ENCODE data around the gene RBM4. TPM values are rescaled to one million over a fixed set of nuclear protein-coding genes. Genes with fewer than 3 reads are reported as not detected.
"Not testable (repeated sequence)": the region's sequence is repeated elsewhere in the genome, so short reads cannot be mapped to it uniquely, and the experiment has no call there.

RBM4 gene, protein sequence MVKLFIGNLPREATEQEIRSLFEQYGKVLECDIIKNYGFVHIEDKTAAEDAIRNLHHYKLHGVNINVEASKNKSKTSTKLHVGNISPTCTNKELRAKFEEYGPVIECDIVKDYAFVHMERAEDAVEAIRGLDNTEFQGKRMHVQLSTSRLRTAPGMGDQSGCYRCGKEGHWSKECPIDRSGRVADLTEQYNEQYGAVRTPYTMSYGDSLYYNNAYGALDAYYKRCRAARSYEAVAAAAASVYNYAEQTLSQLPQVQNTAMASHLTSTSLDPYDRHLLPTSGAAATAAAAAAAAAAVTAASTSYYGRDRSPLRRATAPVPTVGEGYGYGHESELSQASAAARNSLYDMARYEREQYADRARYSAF
- 131 TPM for polyA plus RNA-seq (2013, experiment 1 of 2; ENCODE audit: insufficient read length)
- polyA plus RNA-seq (2013, experiment 2 of 2; ENCODE audit: insufficient read length), result 94.1 TPM

DNA sequence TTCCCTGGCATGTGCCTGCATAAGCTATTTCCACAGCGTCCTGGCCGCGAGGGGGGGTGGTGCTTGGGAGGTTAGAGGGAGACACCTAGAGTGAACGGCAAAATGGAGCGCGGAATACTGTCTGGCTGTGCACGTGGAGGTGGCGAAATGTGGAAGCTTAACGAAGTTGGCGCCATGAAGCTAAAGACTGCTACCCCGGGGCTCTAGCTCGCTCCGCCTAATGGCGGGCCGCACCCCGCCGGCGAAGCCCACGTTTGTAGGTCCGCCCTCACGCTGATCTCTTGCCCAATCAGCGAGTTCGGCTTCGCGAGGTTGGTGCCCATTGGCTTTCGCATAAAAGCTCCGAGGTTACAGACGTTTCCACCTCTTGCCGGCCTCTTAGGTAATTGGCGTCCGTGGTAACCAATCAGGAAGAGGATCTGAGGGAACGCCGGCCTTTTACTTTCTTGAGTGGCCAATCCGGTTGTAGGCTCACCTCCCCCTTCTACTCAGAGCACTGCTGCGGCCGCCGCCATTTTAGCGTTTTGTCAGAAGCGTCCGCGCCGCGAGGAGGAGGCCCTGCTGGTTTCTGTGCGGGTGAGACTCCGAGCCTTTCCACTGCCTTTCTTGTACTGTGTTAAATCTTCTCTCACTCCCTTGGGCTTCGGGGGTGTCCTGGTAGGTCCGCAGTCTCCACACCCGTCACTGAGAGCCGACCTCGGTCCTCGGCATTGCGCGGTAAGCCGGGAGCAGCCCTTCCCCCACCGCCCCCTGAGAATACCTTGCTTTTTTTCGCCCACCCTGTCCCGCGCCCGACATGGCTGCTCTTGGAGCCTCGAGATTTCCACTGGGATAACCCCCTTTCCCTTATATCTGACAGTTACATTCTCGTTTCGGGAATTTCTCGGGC, at the start of gene RBM4:
Gene RBM4 (plus strand): TSS at position 527 of the 889 bp plus-strand sequence. CDS start 1,009 bp downstream, outside the sequence.
- DNase-seq, result peak; percentile 100

DNA sequence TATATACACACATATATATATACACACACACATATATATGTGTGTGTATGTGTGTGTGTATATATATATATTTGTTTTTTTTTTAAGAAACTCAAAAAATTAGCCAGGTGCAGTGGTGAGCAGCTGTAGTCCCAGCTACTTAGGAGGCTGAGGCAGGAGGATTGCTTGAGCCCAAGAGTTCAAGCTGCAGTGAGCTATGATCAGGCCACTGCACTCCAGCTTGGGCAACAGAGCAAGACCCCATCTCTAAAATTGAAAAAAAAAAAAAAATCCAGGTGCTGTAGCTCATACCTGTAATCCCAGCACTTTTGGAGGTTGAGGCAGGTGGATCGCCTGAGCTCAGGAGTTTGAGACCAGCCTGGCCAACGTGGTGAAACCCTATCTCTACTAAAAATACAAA, 49.2 kb upstream of the RBM4 start:
- DNase-seq, result not testable (repeated sequence)

DNA sequence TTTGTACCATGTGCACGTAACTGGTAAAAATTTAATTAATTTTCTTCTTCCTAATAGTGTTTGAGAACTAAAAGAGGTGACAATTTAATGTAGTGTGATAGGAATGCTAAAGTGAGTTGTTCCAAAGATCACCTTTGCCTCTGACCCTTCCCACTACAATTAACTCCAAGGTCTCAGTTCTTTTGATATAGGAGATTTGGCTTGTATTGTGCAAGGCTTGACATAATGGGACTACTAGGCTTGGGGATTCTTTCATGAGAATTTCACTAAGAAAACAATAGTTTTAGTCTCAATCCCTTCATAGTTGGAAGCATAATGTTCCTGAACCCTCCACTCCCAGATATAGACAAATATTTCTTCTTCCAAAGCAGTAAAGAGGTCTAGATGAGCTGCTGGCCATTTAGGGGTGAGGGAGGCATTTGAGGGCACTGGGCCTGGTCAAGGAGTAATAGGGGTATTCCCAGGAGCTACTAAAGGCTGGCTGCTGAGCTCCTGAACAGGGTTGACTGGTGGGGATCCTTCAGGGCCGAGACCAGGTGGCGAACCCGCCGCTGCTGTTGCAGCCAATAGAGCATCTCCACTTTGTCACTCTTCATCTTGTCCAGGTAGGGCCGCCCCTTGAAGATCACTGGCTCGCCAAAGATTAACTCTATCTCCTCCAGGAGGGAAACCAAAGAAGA, 48.4 kb upstream of the RBM4 start:
- no peak for DNase-seq

DNA sequence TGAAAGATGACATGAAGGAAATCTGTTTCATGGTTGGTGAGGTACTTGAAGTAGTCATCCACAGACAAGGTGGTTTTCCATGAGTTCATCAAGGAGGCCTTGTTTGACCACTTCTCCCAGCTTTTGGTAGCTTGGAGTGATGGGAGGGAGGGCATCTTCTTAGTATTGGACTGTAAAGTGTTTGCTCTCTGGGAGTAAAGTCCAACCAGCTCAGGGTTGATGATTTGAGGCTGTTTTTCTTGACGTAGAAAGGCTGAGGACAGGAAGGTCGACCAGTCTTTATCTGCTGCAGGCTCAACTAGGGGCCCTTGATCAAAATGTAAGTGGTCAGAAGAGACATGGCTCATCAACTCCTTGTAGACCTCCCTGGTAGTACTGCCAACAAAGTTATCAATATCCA, 47.3 kb upstream of the RBM4 start:
- no peak for DNase-seq

DNA sequence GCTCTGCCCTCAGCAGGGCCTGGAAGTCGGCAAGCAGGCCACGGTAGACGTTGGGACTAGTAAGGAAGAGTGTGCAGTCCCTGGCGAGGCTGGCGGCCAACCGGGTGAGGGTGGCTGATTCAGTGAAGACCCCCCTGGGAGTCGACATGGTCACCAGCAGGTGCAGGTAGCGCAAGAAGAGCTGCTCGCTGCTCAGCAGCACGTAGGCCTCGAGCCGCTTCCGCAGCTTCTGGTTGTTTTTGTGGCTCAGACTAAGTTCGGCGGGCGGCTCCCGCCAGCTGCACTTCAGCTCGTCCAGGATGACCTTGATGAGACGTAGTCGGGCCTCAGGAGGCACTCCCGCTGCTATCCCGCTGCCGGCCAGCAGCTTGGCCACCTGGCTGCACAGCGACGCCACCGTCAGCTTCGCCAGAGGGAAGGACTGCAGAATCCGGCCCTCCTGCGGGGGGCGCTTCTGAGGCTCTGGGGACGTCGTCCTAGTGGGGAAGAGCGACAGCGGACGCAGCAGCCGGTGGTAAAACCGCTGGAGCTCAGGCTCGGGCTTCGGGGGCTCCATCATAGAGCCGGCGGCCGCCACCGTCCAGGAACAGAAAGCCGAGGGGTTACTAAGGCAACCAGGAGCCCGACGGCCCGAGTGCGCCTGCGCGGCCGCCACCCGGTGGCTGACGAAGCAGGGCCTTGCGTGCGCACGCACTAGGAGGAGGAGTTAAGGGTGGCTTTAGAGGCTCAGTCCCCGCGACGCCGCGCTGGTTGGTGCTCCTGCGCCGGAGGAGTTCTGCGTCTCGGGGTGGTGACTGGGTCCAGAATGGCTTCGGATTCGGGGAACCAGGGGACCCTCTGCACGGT, 45.8 kb upstream of the RBM4 start, which contains the start of the genes CCDC87 and CCS:
Gene CCDC87 (minus strand): TSS at position 607 of the 846 bp plus-strand sequence. CDS start 48 bp downstream, at position 559.
Gene CCS (plus strand): TSS at position 729 of the 846 bp plus-strand sequence. CDS start 77 bp downstream, at position 806.
- DNase-seq, result peak; percentile 92

DNA sequence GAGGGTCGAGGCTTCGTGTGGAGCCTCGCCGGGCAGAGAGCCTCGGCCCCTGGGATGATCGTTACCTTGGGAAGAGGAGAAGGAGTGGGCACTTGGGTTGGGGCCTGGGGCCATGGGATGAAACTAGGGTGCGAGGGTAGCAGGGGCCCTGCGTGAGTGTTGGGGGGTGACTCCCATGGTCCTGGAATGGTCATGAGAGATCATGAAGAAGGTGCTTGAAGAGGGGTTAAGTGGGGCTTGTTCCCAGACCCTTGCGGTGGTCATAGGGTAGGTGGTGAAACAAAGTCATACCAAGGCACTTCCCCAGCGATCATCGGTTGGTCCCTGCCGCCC, 45.2 kb upstream of the RBM4 start:
- DNase-seq, result no peak

DNA sequence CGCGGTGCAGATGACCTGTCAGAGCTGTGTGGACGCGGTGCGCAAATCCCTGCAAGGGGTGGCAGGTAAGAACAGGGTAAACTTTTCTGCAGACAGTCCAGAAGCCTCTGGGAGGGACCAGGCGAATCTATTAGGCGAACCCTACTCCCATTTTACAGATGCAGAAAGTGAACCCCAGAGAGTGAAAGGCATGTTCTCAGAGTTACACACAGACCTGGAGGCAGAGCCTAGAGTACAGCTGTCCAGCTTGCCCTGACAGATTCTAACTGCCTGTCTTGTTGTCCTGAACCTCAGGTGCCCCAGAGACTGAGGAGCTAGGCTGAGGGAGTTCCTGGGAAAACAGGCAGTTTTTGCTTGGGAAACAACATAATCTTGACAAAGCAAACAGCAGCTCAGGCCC, 44.9 kb upstream of the RBM4 start:
- DNase-seq, result no peak

DNA sequence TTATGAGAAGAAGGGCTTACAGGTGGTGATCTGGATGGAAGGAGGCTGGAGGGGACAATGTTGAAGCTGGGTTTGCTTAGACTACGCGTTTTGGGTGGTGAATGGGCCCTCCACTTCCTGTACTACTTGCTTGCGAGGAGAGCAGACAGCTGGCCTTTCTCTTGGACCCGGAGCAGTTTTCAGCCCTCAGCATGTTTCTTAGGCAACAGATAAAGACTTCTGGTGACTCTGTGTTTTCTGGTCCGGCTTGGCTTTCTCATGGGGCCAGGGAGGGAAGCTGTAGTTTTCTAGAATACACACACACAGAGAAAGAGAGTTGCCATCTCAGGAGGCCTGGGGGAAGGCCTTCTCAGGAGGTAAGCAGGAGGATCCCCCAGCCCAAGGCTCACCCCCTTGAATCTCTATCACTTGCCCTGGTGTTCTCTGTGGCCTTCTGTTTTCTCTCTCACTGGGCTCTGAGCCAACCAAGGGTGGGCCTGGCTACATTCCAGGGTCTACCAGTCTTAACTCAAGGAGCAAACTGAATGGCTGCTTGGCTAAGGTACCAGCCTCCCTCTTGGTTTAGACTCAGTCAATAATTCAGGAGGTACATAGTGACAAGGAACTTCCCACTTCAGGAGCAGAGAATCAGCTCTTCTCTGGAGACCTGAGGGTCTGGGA, 43.1 kb upstream of the RBM4 start:
- no peak for DNase-seq

DNA sequence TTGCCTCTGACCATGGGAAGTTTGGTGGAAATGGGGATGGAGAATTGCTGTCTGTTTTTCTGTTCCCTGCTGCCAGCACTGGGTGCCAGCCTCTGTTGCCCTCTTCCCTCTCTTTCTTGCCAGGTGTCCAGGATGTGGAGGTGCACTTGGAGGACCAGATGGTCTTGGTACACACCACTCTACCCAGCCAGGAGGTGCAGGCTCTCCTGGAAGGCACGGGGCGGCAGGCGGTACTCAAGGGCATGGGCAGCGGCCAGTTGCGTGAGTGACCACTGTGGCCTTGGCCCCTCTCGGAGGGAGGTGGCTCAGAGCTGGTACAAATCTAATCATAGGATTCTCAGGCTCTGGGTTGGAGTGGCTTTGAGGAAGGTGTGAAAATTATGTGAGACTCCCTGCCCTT, 39.5 kb upstream of the RBM4 start:
- no peak for DNase-seq

DNA sequence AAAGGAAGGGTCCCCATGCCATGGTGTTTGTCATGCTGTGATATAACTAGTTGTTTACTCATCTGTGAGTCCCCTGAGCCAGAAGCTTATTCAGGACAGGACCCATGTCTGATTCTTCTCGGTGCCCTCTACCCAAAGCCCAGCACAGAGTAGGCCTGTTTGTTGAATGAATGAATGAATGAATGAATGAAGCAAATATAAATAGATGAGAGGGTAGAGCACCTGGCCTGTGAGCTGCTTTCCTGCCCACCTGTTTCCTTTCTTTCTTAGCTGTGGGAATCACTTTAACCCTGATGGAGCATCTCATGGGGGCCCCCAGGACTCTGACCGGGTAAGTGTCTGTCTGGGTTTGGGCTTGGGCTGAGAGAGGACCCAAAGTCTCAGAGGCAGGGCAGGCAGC, 38.3 kb upstream of the RBM4 start:
- no peak for DNase-seq

DNA sequence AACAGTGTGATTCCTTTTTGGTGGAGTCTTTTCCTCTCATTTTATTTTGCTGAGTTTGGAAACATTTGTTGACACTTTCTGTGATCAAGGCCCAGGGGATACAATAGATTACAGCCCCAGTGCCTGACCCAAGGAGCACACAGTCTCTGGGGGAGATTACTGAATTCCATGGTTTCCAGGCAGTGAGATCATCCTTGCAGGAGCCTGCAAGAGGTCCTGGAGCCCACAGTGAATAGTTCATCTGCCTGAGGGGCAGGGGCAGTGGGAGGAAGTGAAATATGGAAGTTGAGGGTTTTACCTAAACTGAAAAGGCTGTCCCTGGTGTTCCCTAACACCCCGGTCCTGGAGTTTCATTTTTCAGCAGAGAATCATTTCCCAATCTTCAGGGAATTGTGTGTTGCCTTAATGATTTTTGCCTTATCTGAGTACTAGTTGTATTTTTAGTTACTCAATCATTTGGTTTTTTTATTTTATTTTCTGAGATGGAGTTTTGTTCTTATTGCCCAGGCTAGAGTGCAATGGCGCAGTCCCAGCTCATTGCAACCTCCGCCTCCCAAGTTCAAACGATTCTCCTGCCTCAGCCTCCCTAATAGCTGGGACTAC, 37.8 kb upstream of the RBM4 start:
- peak; percentile 32 for DNase-seq

DNA sequence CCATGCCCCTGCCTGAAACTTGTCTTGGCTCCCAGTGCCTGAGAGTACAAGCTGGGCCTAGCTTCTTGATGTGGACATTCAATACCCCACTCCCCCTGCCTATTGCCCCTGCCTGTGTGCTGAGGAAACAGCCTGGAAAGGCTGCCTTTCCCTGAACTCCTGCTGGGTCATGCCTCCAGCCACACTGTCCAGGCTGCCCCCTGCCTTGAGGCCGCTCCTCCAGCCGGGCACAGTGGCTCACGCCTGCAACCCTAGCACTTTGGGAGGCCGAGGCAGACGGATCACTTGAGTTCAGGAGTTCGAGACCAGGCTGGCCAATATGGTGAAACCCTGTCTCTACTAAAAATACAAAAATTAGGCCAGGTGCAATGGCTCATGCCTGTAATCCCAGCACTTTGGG, 35.4 kb upstream of the RBM4 start:
- DNase-seq, result no peak

DNA sequence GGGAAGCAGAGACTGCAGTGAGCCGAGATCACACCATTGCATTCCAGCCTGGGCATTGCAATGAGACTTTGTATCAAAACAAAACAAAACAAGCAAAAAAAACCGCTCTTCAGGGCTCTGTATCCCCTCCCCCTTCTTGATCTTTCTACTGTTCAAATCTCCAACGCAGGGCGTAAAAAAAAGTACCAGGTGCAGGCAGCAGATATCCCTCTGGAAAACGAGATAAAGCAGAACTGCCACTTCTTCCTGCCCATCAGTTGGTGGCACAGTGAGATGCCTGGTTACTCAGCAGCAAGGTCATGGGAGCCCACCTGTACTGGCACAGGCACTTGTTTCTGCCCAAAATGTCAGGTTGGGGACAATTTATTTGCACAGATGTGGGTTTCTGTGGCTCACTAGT, 34.3 kb upstream of the RBM4 start:
- DNase-seq, result no peak

DNA sequence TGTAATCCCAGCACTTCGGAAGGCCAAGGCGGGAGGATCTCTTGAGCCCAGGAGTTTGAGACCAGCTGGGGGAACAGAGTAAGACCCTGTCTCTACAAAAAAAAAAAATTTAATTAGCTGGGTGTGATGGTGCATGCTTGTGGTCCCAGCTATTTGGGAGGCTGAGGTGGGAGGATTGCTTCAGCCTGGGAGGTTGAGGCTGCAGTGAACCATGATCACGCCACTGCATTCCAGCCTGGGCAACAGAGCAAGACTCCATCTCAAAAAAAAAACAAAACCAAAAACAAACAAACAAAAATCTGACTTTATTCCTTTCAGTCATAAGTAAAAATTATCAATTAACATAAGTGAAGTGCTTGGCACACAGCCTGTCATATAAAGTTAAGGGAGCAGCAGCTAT, 31.9 kb upstream of the RBM4 start:
- not testable (repeated sequence) for DNase-seq

DNA sequence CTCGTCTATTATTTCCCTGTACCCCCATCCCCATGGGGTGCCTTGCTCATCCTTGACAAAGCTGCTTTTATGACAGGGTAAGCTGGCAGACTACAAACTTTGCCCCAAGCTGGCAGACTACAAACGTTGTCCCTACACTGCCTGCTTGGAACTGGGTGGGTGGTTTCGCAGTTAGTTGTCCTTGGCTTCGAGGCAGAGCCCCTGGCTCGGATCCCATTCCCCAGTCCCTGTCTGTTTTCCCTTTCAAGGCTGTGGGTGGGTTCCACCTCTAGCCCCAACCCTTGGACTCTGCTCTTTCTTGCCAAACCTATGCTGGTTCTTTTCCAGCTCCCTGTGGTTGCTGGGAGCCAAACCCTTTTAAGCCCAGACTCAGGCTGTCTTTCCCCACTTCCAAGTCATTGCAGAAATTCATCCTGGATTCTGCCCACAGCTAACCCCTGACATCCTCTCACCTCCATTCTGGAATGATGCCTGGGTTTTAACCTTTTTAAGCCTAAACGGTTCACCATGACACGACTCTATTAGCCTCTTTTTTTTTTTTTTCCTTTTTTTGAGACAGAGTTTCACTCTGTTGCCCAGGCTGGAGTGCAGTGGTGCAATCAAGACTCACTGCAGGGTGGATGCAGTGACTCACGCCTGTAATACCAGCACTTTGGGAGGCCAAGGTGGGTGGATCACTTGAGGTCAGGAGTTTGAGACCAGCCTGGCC, 31.2 kb upstream of the RBM4 start:
- peak; percentile 37 for DNase-seq

DNA sequence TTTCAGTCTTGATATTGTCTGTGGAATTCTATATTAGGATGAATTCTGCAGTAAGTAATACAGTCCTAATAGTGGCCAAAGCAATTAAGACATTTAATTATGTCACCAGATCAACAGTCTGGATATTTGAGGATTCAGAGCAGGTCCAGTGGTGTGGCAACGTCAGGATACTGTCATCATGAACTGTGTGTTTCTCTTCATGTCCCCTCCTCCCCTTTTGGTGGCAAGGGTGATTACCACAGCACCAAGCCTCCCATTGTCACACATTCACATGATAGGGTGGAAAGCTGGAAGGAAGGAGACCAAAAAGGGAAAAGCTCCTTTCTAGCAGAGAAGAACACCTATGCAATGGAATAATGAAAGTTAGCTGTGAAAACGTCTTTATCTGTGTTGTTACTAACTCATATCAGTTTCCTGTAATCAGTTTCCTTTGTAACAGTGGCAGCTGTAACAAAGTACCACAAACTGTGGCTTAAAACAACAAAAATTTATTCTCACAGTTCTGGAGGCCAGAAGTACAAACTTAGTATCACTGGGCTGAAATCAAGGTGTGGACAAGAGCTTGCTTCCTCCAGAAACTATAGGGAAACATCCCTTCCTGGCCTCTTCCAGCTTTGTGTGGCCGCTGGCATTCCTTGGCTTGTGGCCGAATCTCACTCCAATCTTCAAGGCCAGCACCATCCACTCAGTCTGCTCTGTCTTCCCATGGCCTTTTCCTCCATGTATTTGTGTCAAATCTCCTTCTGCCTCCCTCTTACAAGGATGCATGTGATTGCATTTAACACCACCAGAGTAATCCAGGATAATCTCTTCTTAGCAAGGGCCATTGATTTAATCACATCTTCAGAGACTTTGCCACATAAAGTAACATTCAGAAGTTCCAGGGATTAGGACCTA, 28.5 kb upstream of the RBM4 start:
- DNase-seq, result no peak

DNA sequence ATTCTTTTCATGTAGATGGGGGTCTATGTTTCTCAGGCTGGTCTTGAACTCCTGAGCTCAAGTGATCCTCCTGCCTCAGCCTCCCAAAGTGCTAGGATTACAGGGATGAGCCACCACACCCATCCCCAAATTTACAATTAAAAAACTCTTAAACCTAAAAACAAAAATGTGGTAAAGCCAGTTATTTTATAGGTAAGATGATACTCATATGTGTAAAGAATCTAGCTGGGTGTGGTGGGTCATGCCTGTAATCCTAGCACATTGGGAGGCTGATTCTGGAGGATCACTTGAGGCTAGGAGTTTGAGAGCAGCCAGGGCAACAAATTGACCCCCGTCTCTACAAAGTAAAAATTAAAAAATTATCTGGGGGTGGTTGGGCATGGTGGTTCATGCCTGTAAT, 26.0 kb upstream of the RBM4 start:
- DNase-seq, result no peak

DNA sequence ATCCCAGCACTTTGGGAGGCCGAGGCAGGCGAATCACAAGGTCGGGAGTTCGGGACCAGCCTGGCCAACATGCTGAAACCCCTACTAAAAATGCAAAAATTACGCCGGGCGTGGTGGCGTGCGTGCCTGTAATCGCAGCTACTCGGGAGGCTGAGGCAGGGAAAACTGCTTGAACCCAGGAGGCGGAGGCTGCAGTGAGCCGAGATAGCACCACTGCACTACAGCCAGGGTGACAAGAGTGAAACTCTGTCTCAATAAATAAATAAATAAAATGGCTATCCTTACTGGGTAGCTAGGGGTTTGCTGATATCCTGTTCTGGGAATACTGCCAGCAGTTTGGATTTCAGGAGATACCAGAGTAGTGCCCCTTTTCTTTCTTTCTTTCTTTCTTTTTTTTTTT, 24.4 kb upstream of the RBM4 start:
- no peak for DNase-seq
